ENCODE data around the gene KLHL29. TPM values are rescaled to one million over a fixed set of nuclear protein-coding genes. Genes with fewer than 3 reads are reported as not detected.
A peak's percentile ranks its signal among the peaks of the same experiment; 100 is the strongest.

KLHL29 gene
- total RNA-seq, 1 experiment from 2014 or later, result 43.1 TPM

DNA sequence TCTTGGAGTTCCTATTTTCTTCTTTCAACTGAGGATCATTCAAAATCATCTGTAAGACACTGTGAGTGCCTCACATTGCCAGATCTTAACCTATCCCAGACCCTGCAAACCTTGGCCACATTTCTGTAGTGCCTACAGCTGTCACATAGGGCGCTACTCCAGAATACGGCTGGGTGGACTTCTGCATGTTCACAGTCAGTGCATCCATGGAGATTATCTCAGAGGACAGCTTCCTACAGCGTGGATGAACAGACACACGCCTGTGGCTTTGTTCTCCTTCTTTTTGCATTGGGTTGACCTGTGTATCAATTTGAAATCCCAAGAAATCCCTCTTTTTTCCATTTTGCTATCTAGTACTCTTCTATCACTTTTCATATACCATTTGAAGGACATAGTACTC is 1.9 kb upstream of the KLHL29 start:
- Mint-ChIP-seq H3K9me3 (ENCODE audit: unreplicated experiment) (no peaks in the 10 kb centered on the region), H3K4me1 (ENCODE audit: insufficient read depth, unreplicated experiment) (peaks cover 32% of the 10 kb centered on the region), H3K36me3 (ENCODE audit: insufficient read depth, unreplicated experiment) (no peaks in the 10 kb centered on the region), H3K27me3 (ENCODE audit: insufficient read depth, unreplicated experiment) (no peaks in the 10 kb centered on the region), H3K4me3 (ENCODE audit: unreplicated experiment) (no peak overlapping the region), H3K27ac (ENCODE audit: low read depth, unreplicated experiment) (no peak overlapping the region)
- no peak for DNase-seq (ENCODE audit: unreplicated experiment)
- TF ChIP-seq CTCF (IDR thresholded peaks at IDR 0.05; ENCODE audit: unreplicated experiment), result no peak
- BruUV-seq (replicated peaks), result no TSS peak
- ChIA-PET POLR2A (interaction anchor here (1.1 kb wide), 1 partner anchor 544 kb away, joined by 3 read pairs; the partner anchor contains the start of gene ATAD2B), CTCF (interaction anchor here (0.5 to 1.3 kb wide), 2 partner anchors 8 to 537 kb away, joined by 4 to 5 read pairs; no protein-coding TSS in a partner anchor)
- intact Hi-C loops (cut with micrococcal nuclease), result loop anchor here (10.0 kb wide), 3 partner anchors 102 to 382 kb away; no protein-coding TSS in a partner anchor

GRCh38 chr2:23385351-23385747 is 370 bp downstream of the KLHL29 start:
- POLR2A ChIA-PET, result interaction anchor here (1.1 to 2.1 kb wide), 3 partner anchors 41 to 361 kb away, joined by 3 to 8 read pairs (median 3); no protein-coding TSS in a partner anchor
- CTCF ChIA-PET, result no interaction called here
- Mint-ChIP-seq H3K36me3 (ENCODE audit: insufficient read depth, unreplicated experiment) (no peaks in the 10 kb centered on the region), H3K4me3 (ENCODE audit: unreplicated experiment) (peak overlapping the region; percentile 84), H3K9me3 (ENCODE audit: unreplicated experiment) (no peaks in the 10 kb centered on the region), H3K27ac (ENCODE audit: low read depth, unreplicated experiment) (no peak overlapping the region), H3K4me1 (ENCODE audit: insufficient read depth, unreplicated experiment) (peaks cover 33% of the 10 kb centered on the region), H3K27me3 (ENCODE audit: insufficient read depth, unreplicated experiment) (no peaks in the 10 kb centered on the region)
- BruUV-seq (replicated peaks), result no TSS peak
- no peak for TF ChIP-seq CTCF (IDR thresholded peaks at IDR 0.05; ENCODE audit: unreplicated experiment)
- DNase-seq (ENCODE audit: unreplicated experiment), result peak; percentile 48
- intact Hi-C loops (cut with micrococcal nuclease), result loop anchor here (10.0 kb wide), 3 partner anchors 99 to 379 kb away; no protein-coding TSS in a partner anchor

- intact Hi-C loops (cut with micrococcal nuclease), result loop anchor here (2.0 to 10.0 kb wide), 4 partner anchors 27 to 379 kb away; no protein-coding TSS in a partner anchor
- H3K27ac Mint-ChIP-seq (ENCODE audit: low read depth, unreplicated experiment), result peak overlapping the region; percentile 57
Observed at GRCh38 chr2:23385748-23386338, 864 bp downstream of the KLHL29 start.

More at GRCh38 chr2:23385748-23386338, 864 bp downstream of the KLHL29 start:
- POLR2A ChIA-PET, result interaction anchor here (0.7 to 1.8 kb wide), 5 partner anchors 19 to 419 kb away, joined by 3 to 10 read pairs (median 5); no protein-coding TSS in a partner anchor
- Mint-ChIP-seq H3K9me3 (ENCODE audit: unreplicated experiment) (no peaks in the 10 kb centered on the region), H3K27me3 (ENCODE audit: insufficient read depth, unreplicated experiment) (no peaks in the 10 kb centered on the region), H3K4me1 (ENCODE audit: insufficient read depth, unreplicated experiment) (peaks cover 28% of the 10 kb centered on the region), H3K36me3 (ENCODE audit: insufficient read depth, unreplicated experiment) (no peaks in the 10 kb centered on the region), H3K4me3 (ENCODE audit: unreplicated experiment) (peak overlapping the region; percentile 84)
- BruUV-seq (replicated peaks), result no TSS peak
- CTCF ChIA-PET, result interaction anchor here (0.5 to 1.6 kb wide), 6 partner anchors 10 to 1216 kb away, joined by 3 to 5 read pairs (median 4); no protein-coding TSS in a partner anchor
- DNase-seq (ENCODE audit: unreplicated experiment), result no peak
- no peak for TF ChIP-seq CTCF (IDR thresholded peaks at IDR 0.05; ENCODE audit: unreplicated experiment)
